Measurements from ENCODE around the gene ZNF423.
"Not testable (repeated sequence)": the region's sequence is repeated elsewhere in the genome, so short reads cannot be mapped to it uniquely, and the experiment has no call there.

Gene ZNF423

GRCh38 chr16:49688036-49688697, 167.7 kb downstream of the ZNF423 start:
- no peak for DNase-seq

DNA sequence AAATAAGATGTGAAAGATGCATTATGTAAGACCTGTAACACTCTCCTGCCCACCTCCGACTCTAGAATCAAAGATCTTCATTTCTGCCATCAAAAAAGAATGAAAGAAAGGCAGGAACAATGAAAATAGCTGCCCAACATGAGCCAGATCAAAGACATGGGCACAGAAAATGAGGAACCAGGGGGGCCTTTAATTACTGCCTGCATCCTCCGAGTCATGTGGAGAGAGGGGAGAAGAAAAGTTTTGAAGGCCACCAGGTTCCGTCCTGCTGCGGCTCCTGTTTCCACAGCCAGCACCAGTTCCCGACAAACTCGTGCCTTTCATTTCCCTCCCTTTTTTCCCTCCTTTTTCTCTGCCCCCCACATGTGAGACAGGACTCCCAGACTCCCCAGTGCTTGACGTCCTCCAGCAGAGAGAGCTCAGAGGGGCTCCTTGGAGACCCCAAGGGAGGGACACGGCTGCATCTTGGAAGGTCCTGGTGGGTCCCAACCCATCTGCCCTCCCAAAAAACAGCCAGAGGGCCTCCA, 168.4 kb downstream of the ZNF423 start:
- DNase-seq, result no peak

DNA sequence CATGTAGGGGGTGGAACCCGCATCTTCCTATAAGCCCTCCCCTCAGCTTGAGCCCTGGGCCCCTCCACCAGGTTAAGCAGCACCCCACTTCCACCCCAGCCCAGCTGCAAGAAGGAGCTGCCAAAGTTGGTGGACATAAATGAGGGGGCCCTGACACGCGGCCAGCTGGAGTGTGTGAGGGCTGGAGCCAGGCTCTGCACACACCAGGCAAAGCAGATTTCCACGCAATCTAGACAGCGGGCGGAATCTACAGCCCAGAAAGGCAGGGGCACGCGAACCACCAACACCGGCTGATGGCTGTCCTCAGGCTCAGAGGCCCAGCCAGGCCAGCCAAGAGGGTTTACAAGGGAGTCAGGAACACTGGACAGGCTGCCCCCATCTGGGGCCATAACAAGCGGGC, 171.2 kb downstream of the ZNF423 start:
- no peak for DNase-seq

DNA sequence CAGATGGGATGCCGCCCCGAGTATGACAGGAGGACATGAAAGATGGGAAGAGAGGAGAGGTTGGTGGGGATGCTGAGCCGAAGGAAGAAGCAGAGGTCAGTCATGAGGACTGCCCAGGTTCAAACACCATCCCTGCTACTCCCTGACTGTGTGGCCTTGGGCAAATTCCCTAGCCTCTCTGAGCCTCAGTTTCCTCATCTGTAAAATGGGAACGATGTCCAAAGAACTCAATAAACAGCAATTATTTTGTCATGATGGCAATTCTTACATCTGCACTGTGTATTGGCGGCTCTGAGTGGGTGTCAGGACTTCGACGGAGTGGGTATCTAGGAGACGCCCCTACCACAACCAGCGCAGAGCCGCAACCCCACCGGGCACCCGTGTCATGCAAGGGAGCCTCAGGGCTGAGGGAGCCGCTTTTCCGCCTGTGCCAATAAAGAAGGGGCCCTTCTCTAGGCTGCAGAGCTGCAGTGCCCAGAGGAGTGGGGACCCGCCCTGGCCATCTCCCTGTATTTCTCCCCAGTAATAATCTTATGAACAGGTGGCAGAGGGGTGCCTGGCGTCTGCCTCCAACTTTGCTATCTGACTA, 173.2 kb downstream of the ZNF423 start:
- no peak for DNase-seq

GRCh38 chr16:49681217-49681883, 174.6 kb downstream of the ZNF423 start:
- no peak for DNase-seq

DNA sequence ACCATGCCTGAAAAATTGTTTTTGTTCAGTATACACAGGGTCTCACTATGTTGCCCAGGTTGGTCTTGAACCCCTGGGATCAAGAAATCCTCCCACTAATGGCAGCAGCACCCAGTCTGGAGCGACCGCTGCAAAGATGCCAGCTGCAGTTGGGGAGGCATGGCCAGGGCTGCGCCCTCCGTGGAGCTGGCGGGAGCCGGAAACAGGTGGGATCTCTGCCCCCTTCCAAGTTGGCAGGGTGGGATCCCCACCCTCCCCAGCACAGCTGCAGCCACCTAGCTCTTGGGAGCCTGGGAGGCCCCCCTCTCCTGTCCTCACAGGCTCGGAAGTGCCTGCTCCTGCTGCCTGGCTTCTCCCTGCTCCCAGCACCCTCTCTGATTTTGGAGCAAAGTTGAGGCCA, 176.8 kb downstream of the ZNF423 start:
- no peak for DNase-seq

- DNase-seq, result not testable (repeated sequence)
These were observed 178.3 kb downstream of the ZNF423 start for GRCh38 chr16:49677661-49678060.

DNA sequence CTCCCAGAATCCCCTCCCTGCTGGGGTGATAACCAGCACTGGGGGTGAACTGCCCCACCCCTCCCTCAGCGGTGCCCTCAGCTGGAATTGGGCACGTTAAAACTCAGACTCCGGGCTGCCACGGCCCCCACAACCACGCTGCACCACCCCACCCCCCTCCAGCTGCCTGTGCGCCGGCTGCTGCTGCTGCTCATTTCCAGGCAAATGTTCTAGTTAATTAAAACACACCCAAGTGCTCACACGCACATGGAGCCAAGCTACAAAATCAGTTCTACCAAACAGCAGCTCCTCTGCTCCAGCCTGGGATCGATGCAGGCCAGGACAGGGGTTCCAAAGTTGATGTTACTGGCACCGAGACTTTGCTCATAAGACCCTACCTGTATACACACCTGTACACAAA, 180.5 kb downstream of the ZNF423 start:
- no peak for DNase-seq

GRCh38 chr16:49674990-49675389, 180.9 kb downstream of the ZNF423 start:
- DNase-seq, result no peak

DNA sequence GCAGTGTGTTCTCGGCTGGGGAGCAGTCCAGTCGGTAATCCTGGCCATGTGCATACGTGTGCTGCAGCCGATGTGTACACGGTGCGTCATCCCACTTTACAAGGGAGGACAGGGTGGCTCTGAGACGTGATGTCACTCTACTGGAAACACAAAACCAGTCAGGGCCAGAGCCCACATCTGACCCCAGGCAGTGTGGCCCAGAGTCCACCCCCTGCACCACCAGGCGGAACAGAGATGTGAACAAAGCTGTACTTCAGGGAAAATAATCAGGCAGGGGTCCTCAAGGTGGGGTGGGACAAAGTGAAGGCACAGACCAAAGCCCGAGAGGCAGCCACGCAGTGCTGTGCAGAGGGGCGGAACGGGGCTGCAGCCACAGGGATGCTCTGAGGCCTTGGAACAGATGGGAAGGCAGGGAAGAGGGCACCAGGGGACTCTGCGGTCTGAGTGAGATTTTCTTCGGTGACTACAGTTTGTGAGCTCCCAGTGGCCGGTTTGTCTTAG, 181.5 kb downstream of the ZNF423 start:
- no peak for DNase-seq

- DNase-seq, result no peak
These were observed 182.5 kb downstream of the ZNF423 start for GRCh38 chr16:49673442-49673841.

DNA sequence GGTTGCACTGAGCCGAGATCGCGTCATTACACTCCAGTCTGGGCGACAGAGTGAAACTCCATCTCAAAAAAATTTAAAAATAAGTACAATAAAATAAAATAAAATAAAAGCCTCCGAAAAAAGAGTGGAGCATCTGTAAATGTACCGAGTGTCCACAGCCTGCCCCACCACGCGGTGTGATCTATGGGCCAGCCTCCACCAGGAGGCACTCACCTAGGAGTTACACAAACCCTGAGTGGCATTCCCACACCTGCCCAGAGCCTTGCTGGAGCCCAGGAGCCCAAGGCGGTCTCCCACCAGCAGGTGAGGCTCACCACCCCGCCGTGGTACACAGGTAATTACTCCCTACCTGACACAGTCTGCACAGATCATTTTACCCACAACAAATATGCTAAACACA, 183.2 kb downstream of the ZNF423 start:
- DNase-seq, result no peak

GRCh38 chr16:49671333-49671732, 184.6 kb downstream of the ZNF423 start:
- no peak for DNase-seq

DNA sequence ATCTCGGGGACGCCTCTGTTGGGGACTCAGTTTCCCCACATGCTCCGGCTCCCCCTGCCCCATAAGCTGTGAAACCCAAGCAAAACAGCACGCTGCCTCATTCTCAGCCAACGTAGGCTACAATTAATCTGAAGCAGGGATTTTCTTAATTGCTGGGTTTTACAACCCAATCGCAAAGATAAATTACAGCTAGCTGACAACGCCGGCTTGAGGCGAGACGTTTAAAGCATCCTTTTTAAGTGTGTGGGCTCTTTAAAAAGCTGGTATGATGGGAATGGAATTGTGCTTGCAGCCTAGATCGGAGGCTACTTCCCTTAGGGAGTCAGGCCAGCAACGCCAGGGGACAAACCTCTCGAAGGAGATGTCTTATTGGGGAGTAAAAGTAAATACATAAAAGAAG, 185.3 kb downstream of the ZNF423 start:
- no peak for DNase-seq

DNA sequence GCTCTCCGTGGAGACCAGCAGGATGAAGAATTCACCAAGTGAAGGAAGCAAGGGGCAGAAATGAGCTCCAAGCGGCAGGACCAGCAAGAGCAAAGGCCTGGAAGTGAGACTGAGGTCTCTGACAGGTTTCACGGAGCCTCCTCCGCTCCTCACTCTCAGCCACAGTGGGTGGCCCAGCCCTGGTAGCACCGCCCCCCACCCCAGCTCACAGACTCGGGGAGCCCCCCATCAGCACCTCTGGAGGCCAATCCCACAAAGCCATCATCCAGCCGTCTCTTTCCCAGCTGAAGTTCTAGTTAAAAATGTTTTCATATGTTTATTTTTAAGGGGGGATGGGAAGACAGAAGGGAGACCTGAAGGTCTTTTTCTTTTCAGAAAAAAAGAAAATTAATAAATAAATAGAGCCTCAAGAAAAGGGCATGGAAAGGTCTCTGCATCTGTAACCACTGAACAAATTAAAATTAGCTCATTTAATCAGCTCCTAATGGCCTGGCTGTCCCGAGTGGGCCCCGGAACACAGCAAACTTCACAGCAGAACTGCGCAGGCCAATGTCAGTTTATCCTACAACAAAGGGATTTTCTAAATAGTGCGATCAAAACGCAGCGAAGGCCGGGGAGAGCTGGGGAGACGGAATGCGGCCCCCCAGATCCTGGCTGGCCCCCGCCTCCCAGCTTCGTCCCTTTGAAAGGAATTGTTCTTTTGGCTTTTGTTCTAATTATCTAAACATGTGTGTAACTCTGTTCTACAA, 190.3 kb downstream of the ZNF423 start:
- no peak for DNase-seq

DNA sequence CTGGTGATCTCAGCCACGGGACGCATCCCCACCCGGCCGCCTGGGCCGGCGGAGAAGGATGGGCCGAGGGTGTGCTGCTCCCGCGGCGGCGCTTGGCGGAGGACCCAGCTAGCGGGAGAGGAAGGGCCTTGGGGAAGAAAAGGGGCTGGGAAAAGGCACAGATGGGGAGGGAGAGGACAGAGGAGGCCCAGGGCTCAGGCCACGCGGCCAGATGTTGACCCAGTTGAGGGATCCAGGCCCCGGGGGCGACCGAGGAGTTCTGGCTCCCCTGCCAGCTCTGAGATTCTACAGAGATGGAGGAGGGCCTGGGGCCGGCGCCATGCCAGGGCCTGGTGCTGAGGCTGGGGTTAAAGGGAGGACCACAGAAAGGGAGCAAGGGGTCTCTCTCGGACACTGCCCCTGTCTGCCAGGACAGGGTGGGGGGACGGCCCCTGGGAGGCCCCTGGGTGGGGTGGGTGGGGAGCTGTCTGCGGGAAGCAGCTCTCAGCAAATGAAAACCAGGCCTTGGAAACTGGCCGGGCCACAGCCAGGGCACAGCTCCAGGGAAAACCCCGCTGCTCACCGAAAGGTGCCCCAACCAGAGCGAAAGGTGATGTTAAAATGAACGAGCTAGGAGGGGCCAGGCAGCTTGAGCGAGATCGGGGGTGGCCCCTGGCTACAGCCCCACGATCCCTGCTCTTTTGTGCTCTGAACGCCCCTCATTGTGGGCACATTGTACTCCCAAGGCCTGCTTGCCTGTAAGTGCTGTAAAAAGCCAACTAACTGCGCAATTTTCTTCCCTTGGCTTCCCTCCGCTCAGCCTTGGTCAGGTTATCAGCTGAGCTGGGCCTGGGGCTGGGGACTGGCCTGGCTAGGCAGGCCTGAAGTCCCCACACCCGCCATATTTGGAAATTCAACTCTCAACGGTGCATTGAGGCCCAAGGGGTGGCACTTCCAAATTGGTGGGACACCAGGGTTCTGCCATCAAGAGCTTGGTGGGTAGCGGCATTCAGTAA, 191.4 kb downstream of the ZNF423 start:
- no peak for DNase-seq

DNA sequence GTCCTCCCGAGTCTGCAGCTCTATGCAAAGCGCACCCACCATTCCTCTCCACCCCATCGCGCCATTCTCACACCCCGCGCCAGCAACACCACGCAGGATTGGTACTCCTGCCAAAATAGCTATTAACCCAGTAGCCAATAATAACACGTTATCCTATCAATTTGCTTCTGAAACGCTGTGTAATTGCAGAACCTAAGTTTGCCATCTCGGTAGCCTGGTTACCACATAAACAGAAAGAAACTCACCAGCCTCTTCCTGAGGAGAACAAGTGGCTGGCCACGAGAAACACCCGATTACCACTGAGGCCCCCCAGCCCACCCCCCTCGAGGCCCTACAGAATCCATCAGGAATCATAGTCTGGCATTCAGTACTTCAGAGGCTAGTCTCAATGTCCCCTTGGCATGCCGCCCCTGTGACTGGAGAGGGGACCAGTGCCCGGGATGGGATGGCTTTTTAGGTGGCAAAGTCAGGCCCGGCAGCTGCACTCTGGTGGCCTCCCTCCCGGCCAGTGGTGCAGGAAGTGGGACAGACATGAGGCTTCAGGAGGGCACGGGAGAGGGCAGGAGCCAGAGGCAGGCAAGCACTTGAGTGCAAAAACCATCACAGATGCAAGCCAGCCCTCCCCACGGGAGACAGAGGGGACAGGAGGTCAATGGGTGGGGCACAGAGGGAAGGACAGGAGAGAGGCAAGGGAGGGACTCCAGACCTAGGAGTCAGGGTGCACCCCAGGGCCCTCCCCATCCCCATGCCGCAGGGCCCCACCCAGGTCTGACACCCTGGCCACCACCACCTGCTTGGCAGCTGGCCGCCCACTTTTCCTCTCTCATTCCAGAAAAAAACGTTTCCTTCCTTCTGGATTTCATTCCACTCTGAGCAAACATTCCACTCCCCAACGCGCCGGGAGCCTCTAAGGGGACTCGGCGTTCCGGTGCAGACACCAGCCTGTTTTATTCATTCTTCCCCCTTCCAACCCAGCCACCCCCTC, 192.5 kb downstream of the ZNF423 start:
- DNase-seq, result no peak

- no peak for DNase-seq
These were observed 193.3 kb downstream of the ZNF423 start for GRCh38 chr16:49662569-49662968.

DNA sequence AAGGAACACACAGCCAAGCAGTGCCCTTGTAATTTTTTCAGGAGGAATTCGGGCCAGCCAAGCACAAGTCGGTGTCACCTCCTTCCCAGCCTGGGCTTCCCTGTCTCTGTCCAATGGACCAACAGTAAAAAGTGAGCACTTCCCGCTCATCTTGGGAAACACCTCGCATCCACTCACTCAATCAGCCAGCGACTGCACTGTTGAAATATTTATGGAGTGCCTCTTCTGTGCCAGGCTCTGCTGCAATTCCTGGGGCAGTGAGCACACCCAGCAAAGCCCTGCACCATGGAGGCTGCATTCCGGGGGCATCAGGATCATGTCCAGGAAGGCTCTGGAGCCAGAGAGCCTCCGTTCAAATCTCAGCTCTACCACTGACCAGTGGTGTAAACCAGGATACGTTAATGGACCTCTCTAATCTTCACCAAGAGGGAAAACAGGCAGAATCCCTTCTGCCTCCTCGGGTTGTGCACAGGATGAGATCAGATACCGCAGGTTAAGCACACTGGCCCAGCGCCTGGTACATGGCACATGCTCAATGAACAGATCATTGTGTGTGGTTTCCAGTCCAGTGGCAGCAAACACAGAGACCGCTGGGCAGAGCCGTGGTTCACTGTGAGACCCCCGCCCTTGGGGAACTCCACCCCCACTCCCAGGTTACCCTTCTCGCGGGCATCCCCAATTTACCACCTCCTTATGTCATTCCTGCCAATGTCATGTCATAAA, 194.3 kb downstream of the ZNF423 start:
- no peak for DNase-seq

- no peak for DNase-seq
These were observed 195.3 kb downstream of the ZNF423 start for GRCh38 chr16:49660626-49661025.

Data from activated T-cell treated with anti-CD3 and anti-CD28 coated beads for 4 hours (primary cell).